WTC11 (cell line): Measurements from ENCODE around the gene RPLP1.

Experiments
- CREB1 ChIP-seq: sonication (generic); formaldehyde crosslinking; IDR thresholded peaks from 2 replicates; pipeline ENCODE4 v1.8.0; 2023; ENCODE audit warnings: mild to moderate bottlenecking, missing genetic modification reagents
- RELA ChIP-seq: sonication (generic); formaldehyde crosslinking; IDR thresholded peaks from 2 replicates; pipeline ENCODE4 v1.8.1; 2022; ENCODE audit warnings: missing genetic modification reagents, mild to moderate bottlenecking, borderline replicate concordance
- RORB ChIP-seq: fragments of 250-450 bp; sonication (Bioruptor Pico); IDR thresholded peaks from 2 replicates; pipeline ENCODE4 v1.9.0; 2021; ENCODE audit warnings: mild to moderate bottlenecking
- STAT6 ChIP-seq: sonication (generic); formaldehyde crosslinking; conservative IDR thresholded peaks from 2 replicates; pipeline ENCODE4 v1.8.1; 2023; ENCODE audit warnings: mild to moderate bottlenecking, low read depth, missing genetic modification reagents, moderate library complexity
- USF2 ChIP-seq: sonication (generic); formaldehyde crosslinking; IDR thresholded peaks from 2 replicates; pipeline ENCODE4 v1.8.1; 2023; ENCODE audit warnings: mild to moderate bottlenecking, missing genetic modification reagents, moderate library complexity
- TF ChIP-seq, protein P1 (sequence below): fragments of 200-600 bp; IDR thresholded peaks from 2 replicates; pipeline ENCODE4 v1.8.0; 2022; ENCODE audit warnings: antibody characterized with exemption

DNA sequence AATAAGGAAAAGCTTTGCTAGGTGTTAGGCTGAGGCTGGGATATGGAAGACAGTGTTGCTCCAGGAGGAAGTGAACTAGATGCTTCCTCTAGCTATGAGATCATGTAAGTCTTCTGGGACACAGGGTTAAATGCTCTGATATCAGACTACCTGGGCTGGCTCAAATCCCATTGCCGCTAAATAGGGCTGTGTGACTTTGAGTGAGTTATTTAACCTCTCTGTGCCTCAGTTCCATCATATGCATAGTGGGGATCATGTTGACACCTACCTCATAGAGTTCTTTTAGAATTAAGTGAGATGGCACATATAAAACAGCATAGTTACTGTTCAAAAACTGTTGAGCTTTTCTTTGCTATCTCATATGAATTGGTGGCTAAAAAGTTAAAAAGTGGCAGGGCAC, 12.6 kb downstream of the RPLP1 start:
- TF ChIP-seq, protein P1, sequence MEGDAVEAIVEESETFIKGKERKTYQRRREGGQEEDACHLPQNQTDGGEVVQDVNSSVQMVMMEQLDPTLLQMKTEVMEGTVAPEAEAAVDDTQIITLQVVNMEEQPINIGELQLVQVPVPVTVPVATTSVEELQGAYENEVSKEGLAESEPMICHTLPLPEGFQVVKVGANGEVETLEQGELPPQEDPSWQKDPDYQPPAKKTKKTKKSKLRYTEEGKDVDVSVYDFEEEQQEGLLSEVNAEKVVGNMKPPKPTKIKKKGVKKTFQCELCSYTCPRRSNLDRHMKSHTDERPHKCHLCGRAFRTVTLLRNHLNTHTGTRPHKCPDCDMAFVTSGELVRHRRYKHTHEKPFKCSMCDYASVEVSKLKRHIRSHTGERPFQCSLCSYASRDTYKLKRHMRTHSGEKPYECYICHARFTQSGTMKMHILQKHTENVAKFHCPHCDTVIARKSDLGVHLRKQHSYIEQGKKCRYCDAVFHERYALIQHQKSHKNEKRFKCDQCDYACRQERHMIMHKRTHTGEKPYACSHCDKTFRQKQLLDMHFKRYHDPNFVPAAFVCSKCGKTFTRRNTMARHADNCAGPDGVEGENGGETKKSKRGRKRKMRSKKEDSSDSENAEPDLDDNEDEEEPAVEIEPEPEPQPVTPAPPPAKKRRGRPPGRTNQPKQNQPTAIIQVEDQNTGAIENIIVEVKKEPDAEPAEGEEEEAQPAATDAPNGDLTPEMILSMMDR, result no peak
- TF ChIP-seq RORB (CRISPR knock-in tag) (no peak), RELA (CRISPR knock-in tag) (no peak), CREB1 (CRISPR knock-in tag) (no peak), STAT6 (CRISPR knock-in tag) (no peak), USF2 (CRISPR knock-in tag) (no peak)
